Gastroesophageal sphincter (tissue), 3 donors: ENCODE results near the gene PDZRN4.

ENCODE experiments used
- POLR2A ChIP-seq, 2 donors: fragments of 450-650 bp; IDR thresholded peaks; one replicate each; pipeline ENCODE4 v1.6.1; 2017; ENCODE audit warnings: antibody characterized with exemption in 2 of 2, mild to moderate bottlenecking in 2 of 2, moderate library complexity in 1 of 2
- POLR2AphosphoS5 ChIP-seq: sonication (generic); formaldehyde crosslinking; IDR thresholded peaks from one replicate; pipeline ENCODE4 v1.6.1; 2017; ENCODE audit warnings: antibody characterized with exemption
- TF ChIP-seq, protein P1 (sequence below), 4 experiments: fragments of 200-600 bp in 2 of 4; fragments of 450-650 bp in 2 of 4; sonication (generic) in 1 of 4; IDR thresholded peaks; one replicate each; pipeline ENCODE4 v1.5.1; 2017 to 2019; ENCODE audit warnings: antibody characterized with exemption in 4 of 4, mild to moderate bottlenecking in 2 of 4, moderate library complexity in 2 of 4

DNA sequence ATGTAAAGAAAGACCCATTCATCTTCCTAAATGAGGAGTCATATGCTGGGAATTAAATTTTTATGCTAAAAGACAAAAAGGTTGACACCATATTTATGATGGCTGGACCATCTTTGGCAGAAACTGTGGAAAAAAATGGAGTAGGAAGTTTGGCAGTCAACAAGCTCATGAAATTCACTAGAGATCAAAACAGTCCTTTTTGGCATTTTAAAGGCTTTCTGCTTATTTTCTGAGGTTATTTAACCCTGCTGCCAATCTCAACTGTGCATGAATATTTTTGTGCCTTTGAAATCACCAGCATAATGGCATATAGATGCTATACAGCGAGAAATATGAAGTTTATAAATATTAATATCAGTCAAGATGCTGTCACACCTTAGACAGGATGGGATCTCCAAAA, 399.5 kb downstream of the PDZRN4 start:
- TF ChIP-seq, protein P1, sequence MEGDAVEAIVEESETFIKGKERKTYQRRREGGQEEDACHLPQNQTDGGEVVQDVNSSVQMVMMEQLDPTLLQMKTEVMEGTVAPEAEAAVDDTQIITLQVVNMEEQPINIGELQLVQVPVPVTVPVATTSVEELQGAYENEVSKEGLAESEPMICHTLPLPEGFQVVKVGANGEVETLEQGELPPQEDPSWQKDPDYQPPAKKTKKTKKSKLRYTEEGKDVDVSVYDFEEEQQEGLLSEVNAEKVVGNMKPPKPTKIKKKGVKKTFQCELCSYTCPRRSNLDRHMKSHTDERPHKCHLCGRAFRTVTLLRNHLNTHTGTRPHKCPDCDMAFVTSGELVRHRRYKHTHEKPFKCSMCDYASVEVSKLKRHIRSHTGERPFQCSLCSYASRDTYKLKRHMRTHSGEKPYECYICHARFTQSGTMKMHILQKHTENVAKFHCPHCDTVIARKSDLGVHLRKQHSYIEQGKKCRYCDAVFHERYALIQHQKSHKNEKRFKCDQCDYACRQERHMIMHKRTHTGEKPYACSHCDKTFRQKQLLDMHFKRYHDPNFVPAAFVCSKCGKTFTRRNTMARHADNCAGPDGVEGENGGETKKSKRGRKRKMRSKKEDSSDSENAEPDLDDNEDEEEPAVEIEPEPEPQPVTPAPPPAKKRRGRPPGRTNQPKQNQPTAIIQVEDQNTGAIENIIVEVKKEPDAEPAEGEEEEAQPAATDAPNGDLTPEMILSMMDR (IDR thresholded peaks at IDR 0.05): no peak
- TF ChIP-seq POLR2A (IDR thresholded peaks at IDR 0.05): no peak
- no peak for TF ChIP-seq POLR2AphosphoS5
